ENCODE data around the gene MEF2C.
"Not testable (repeated sequence)": the region's sequence is repeated elsewhere in the genome, so short reads cannot be mapped to it uniquely, and the experiment has no call there.

MEF2C gene

DNA sequence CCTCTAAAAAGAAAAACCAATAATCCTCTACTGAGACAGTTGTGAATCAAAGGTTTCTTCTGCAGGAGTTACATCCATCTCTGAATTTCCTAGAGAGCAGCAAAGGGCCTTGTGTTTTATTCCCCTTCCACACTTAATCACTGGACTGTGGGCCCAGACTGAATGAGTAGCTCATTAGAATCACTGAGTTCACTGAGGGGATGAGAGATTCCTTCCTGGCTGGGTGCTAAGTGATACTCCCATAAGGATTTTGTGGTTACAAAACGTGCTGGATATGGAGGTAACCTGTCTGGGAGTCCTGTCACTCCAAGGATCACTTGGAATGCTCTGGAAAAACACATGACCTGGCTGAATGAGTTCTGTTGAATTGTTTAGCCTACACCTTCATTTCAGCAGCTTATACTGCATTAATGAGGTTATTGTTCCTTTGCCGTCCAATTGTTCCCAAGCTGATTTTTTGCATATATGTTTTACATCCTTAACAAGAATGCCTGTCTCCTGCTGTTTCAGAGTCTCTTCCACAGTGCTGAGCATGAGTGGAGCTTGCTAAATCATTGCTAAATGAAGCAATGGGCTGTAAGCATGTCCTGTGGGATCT lies 82.9 kb downstream of the MEF2C start:
- no peak for DNase-seq (ENCODE audit: low read depth in 3 of 3)

GRCh38 chr5:88798933-88799332 lies 84.1 kb downstream of the MEF2C start:
- DNase-seq (ENCODE audit: low read depth in 3 of 3): not testable (repeated sequence)

- not testable (repeated sequence) for DNase-seq (ENCODE audit: low read depth in 3 of 3)
These were observed 89.2 kb downstream of the MEF2C start for GRCh38 chr5:88793797-88794196.

GRCh38 chr5:88792144-88792840 lies 90.7 kb downstream of the MEF2C start:
- DNase-seq (ENCODE audit: low read depth in 3 of 3): no peak

DNA sequence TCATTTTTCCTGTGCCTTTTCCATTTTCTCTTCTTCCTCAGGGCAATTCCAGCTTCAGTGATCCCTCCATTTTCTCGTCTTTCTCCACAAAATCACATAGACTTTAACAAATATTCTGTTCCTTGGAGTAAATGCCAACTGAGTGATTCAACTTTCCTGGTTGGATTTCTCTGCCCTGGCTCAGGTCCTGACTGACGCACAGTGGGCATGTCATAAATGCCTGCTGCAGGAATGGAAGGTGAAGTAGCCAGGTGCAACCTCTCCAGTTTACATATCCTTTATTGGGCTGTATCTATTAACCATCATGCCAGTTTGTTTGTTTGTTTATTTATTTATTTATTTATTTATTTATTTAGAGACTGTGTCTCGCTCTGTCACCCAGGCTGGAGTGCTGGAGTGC lies 95.1 kb downstream of the MEF2C start:
- DNase-seq (ENCODE audit: low read depth in 3 of 3): no peak

GRCh38 chr5:88786789-88787188 lies 96.2 kb downstream of the MEF2C start:
- DNase-seq (ENCODE audit: low read depth in 3 of 3): no peak

DNA sequence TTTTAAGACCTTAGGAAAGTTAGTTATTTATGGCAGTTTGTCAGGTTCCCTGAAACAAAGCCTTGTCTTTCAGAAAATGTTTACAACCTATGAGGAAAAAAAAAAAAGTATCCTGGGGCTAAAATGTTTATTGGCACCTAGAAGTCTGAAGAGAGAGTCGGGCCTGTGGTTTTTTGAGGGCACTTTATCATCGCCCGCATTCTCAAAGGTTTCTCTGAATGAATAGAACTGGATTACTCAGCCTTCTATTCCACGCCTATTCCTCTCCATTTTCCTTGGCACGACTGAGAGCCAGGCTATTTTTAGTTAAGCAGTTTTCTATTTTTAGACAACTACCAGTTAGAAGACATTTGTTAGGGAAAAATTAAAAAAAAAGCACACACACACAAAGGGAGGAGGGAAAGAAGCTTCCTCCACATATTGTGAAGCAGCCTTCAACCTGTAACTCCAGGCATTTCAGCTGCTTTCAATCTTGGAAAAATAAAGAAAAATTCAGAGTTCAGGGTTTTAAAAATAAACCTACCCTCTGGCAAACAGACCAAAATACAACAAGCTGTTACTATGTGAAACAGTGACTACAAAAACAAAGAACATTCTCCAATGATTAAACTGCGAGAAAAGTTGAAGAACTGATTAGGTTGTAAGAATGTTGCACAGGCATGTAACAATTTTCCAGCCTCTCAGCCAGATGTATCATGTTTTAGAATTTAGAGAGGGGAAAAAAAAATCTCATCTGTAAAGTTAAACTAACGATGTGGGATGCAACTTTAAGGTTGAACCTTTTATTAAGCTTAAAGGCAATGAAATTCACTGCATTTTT lies 97.0 kb downstream of the MEF2C start:
- DNase-seq (ENCODE audit: low read depth in 3 of 3): no peak

DNA sequence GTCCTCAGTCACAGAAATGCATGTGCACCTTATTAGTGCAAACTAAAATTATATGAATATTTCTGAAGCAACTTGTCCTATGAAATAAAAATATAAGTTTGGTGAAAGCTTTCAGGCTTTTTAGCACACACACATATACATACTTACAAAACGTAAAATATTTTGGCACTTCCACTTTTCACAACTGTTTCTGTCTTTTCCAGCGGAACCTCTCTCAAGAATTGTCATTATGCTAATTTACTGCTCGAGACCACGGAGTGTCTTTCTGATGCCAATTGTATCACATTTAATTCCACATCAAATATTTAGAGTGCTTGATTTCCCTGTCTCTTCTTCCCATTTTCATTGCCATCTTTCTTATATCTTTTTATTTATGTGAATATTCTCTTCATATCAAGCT lies 100.4 kb downstream of the MEF2C start:
- no peak for DNase-seq (ENCODE audit: low read depth in 3 of 3)

- DNase-seq (ENCODE audit: low read depth in 3 of 3): no peak
These were observed 102.2 kb downstream of the MEF2C start for GRCh38 chr5:88780736-88781135.

- DNase-seq (ENCODE audit: low read depth in 3 of 3): no peak
These were observed 104.2 kb downstream of the MEF2C start for GRCh38 chr5:88778736-88779135.

DNA sequence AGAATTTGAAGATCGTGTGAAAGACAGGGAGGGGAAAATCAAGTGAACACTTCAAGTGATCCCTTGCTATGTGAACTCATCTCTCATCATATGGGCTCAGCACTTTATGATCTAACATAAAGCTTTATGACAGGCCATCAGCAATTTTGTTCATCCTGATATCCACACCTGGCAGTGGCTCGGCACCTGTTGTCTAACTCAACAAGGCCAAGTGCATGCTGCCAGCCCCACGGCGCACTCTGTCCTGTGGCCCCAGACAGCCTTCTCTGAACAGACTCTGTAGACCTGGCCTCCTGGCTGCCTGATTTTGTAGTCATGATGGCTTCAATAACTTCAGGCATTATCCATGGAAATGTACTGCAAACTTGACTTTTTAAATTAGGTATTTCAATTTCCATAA lies 106.3 kb downstream of the MEF2C start:
- no peak for DNase-seq (ENCODE audit: low read depth in 3 of 3)

DNA sequence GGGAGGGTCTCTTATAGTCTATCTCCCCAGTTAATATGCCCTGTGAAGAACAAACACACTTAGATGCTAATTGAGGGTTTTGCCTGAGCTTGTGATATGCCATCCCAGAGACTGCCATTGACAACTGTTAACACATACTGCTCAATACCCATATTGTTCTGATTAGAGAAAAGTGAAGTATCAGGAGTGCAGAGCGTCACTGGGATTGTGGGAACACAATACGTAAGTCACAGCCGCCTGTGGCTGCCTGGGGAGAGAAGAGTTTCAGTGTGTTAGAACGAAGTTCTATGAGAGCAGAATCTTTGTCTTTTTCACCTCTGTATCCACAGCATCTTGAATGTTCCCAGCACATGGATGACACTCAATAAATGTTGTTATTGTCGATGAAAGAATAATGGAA lies 110.2 kb downstream of the MEF2C start:
- DNase-seq (ENCODE audit: low read depth in 3 of 3): no peak

- DNase-seq (ENCODE audit: low read depth in 3 of 3): no peak
These were observed 110.9 kb downstream of the MEF2C start for GRCh38 chr5:88772047-88772446.

DNA sequence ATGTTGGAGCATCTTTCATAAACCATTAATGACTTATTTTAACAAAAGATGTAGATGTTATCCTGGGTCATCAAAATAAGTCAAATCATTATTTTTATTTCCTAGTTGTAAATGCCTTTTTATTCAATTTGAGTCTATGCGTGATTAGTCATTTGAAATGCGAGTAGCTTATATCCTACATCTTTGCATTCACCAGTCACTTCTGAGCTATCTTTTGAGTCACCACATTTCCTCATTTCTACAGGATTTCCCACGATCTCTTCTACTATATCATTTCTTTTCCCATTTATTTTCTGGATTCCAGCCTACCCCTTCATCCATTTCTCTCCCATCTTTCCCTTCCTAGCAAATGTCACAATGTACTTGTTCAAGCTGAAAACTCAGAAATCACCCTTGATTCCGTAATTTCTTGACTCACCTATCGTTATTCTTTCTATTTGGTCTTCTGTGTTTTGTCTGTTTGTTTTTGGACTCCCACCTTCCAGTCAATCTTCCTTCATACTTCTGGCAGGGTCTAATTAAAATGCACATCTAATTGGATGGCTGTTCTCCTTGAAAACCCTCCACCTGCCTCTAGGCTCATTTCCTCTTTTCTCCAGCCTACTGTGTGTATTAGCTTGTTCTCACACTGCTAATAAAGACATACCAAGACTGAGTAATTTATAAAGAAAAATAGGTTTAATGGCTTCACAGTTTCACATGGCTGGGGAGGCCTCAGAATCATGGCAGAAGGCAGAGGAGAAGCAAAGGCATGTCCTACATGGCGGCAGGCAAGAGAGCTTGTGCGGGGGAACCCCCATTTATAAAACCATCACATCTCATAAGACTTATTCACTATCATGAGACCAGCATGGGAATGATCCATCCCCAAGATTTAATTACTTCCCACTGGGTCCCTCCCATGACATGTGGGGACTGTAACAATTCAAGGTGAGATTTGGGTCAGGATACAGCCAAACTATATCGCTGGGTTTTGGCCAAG lies 112.4 kb downstream of the MEF2C start:
- DNase-seq (ENCODE audit: low read depth in 3 of 3): no peak

DNA sequence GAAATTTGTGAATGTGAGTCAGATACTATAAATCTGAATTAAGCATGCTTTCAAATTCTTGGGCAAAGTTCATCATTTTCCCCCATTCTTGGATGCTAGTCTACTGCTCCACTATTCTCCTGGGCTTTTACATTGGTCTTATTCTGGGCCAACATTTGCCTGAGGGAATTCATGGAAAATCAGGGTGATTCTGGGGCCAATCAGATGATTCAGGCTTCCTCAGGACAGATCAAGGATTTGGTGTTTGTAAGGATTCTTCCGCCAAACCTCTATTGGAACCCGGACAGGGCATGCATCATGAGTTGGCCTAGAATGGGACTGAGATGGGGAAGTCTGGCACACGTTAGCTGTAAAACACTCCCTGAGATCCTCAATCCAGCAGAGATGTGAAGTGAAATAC lies 113.8 kb downstream of the MEF2C start:
- DNase-seq (ENCODE audit: low read depth in 3 of 3): no peak

DNA sequence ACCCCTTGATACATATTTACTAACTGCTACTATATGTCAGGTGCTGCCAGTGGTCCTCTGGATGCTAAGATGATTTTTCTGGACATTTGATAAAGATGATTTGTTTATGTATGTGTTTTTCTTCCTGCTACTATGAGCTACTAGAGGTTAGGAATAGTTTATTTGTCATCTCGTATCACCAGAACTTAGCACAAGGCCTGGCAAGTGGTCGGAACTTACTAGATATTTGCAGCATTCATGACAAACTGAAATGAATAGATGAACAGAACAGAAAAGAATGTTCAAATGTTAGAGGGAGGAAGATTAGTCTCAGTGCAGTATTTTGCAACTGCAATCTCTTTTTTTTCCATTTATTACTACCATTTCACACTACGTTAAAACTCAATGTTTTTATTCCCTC lies 114.6 kb downstream of the MEF2C start:
- DNase-seq (ENCODE audit: low read depth in 3 of 3): no peak

GRCh38 chr5:88765798-88766197 lies 117.2 kb downstream of the MEF2C start:
- no peak for DNase-seq (ENCODE audit: low read depth in 3 of 3)

GRCh38 chr5:88765171-88765570 lies 117.8 kb downstream of the MEF2C start:
- DNase-seq (ENCODE audit: low read depth in 3 of 3): no peak

DNA sequence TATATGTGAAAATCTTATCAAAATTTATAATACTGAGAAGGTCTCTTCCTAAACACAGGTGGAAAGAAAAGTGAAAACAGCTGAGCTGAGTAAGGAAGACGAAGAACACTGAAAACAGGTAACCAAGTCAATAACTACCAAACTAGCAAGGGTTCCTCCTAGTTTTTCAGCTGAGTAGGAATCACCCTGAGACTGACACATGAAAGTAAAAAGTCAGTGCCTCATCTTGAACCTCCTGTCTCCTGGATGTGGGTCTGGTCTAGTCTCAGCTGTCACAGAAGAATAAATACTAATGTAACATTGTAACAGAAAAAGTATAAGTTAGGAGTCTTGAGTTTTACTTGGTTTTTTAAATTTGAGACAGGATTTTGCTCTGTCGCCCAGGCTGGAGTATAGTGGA lies 121.0 kb downstream of the MEF2C start:
- no peak for DNase-seq (ENCODE audit: low read depth in 3 of 3)

DNA sequence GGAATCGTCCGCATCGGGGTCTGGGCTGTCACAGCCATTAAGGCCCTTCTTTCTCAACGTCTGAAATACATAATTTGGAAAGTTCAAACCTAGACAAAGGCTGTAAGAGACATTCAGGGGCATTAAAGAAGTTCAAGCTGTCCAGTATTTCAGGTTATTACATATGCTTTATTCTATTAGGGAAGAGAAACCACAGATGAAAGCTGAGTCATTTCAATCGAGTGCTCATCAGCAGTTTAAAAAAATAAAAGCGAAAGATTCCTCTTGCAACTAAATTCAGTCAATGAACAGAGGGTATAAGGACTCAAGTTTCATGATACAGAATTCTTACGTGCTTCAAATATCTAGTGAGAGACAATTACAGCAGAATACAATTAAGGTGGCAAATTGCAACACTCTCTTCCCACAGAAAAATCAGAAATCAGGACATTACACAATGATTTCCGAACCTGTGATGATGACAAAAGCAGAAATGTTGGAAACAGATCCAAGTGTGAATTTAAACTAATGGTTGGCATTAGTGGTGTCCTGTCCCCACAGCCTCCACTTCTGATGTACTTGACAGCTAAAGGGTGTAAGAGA lies 121.6 kb downstream of the MEF2C start:
- no peak for DNase-seq (ENCODE audit: low read depth in 3 of 3)

GRCh38 chr5:88760527-88760926 lies 122.5 kb downstream of the MEF2C start:
- no peak for DNase-seq (ENCODE audit: low read depth in 3 of 3)
